ENCODE results near the gene UQCRC1.

Gene UQCRC1

DNA sequence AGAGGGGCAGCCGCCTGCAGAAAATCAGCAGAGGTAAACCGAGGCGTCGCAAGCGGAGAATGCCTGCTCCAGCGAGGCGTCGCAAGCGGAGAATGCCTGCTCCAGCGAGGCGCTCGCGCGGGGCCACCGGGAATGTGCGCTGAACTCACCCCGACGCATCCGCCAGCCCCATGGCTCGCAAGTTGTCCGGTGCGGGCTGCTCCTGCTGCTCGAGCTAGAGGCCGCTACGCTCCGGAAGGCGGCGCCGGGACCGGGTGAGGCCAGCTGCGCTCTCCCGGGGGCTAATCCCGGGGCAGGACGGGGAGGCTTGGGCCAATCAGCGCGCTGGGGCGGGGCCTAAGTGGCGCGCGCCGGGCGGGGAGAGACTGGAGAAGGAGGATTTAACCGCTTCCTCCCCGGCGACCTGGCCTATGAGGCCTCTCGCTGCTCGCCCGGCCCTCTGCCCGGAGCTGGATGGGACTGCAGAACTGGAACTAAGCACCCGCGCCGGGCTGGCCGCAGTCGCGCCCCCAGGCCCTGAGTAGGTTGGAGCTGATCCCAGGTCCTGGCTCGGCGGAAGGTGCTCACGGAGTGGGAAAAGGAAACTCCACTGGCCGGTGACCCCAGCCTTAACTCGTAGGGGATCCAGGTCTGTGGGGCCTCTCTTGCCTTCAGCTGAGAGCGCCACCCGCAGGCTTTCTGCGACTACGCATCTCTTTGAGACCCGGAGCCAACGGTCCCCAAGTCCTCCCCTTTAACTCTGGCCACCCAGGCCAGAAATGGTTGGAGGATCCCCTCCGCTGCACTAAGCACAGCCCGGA lies 26.0 kb upstream of the UQCRC1 start, which contains the start of gene SLC26A6 (continued):
- TF ChIP-seq, protein P1, sequence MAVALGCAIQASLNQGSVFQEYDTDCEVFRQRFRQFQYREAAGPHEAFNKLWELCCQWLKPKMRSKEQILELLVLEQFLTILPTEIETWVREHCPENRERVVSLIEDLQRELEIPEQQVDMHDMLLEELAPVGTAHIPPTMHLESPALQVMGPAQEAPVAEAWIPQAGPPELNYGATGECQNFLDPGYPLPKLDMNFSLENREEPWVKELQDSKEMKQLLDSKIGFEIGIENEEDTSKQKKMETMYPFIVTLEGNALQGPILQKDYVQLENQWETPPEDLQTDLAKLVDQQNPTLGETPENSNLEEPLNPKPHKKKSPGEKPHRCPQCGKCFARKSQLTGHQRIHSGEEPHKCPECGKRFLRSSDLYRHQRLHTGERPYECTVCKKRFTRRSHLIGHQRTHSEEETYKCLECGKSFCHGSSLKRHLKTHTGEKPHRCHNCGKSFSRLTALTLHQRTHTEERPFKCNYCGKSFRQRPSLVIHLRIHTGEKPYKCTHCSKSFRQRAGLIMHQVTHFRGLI (tag by site-specific recombination; IDR thresholded peaks at IDR 0.05) = peak; percentile 56; the same call in 1 of the 2 replicates
- TF ChIP-seq ZBTB17 (tag by site-specific recombination; IDR thresholded peaks at IDR 0.05) (peak; percentile 69), KLF10 (tag by site-specific recombination; IDR thresholded peaks at IDR 0.05) (peak; percentile 61), ZNF626 (tag by site-specific recombination; IDR thresholded peaks at IDR 0.05) (no peak), ZNF391 (tag by site-specific recombination; IDR thresholded peaks at IDR 0.05; ENCODE audit: borderline replicate concordance, low read depth) (0 out of 2 replicates have a peak, but pooled peaks have one; percentile 12), ZNF423 (tag by site-specific recombination; IDR thresholded peaks at IDR 0.05) (no peak), ZNF747 (tag by site-specific recombination; IDR thresholded peaks at IDR 0.05) (no peak), ZNF335 (tag by site-specific recombination; conservative IDR thresholded peaks at IDR 0.05) (peak; percentile 86), ZNF596 (tag by site-specific recombination; IDR thresholded peaks at IDR 0.05) (no peak), SALL2 (tag by site-specific recombination; IDR thresholded peaks at IDR 0.05; ENCODE audit: borderline replicate concordance) (no peak), ZNF830 (tag by site-specific recombination; IDR thresholded peaks at IDR 0.05; ENCODE audit: low read depth) (no peak), BCL11B (tag by site-specific recombination; IDR thresholded peaks at IDR 0.05; ENCODE audit: low read depth) (peak; percentile 90), HOXA7 (CRISPR knock-in tag; IDR thresholded peaks at IDR 0.05; ENCODE audit: borderline replicate concordance) (no peak), KLF8 (tag by site-specific recombination; IDR thresholded peaks at IDR 0.05) (0 out of 2 replicates have a peak, but pooled peaks have one; percentile 43), ZNF677 (tag by site-specific recombination; IDR thresholded peaks at IDR 0.05) (no peak)
- TF ChIP-seq, protein P2, sequence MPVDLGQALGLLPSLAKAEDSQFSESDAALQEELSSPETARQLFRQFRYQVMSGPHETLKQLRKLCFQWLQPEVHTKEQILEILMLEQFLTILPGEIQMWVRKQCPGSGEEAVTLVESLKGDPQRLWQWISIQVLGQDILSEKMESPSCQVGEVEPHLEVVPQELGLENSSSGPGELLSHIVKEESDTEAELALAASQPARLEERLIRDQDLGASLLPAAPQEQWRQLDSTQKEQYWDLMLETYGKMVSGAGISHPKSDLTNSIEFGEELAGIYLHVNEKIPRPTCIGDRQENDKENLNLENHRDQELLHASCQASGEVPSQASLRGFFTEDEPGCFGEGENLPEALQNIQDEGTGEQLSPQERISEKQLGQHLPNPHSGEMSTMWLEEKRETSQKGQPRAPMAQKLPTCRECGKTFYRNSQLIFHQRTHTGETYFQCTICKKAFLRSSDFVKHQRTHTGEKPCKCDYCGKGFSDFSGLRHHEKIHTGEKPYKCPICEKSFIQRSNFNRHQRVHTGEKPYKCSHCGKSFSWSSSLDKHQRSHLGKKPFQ (tag by site-specific recombination; IDR thresholded peaks at IDR 0.05) = no peak
- TF ChIP-seq, protein P3, sequence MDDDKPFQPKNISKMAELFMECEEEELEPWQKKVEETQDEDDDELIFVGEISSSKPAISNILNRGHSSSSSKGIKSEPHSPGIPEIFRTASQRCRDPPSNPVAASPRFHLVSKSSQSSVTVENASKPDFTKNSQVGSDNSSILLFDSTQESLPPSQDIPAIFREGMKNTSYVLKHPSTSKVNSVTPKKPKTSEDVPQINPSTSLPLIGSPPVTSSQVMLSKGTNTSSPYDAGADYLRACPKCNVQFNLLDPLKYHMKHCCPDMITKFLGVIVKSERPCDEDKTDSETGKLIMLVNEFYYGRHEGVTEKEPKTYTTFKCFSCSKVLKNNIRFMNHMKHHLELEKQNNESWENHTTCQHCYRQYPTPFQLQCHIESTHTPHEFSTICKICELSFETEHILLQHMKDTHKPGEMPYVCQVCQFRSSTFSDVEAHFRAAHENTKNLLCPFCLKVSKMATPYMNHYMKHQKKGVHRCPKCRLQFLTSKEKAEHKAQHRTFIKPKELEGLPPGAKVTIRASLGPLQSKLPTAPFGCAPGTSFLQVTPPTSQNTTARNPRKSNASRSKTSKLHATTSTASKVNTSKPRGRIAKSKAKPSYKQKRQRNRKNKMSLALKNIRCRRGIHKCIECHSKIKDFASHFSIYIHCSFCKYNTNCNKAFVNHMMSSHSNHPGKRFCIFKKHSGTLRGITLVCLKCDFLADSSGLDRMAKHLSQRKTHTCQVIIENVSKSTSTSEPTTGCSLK (tag by site-specific recombination; IDR thresholded peaks at IDR 0.05) = no peak
- TF ChIP-seq, protein P4, sequence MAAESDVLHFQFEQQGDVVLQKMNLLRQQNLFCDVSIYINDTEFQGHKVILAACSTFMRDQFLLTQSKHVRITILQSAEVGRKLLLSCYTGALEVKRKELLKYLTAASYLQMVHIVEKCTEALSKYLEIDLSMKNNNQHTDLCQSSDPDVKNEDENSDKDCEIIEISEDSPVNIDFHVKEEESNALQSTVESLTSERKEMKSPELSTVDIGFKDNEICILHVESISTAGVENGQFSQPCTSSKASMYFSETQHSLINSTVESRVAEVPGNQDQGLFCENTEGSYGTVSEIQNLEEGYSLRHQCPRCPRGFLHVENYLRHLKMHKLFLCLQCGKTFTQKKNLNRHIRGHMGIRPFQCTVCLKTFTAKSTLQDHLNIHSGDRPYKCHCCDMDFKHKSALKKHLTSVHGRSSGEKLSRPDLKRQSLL (tag by site-specific recombination; IDR thresholded peaks at IDR 0.05) = 0 out of 2 replicates have a peak, but pooled peaks have one; percentile 30
- TF ChIP-seq, protein P5, sequence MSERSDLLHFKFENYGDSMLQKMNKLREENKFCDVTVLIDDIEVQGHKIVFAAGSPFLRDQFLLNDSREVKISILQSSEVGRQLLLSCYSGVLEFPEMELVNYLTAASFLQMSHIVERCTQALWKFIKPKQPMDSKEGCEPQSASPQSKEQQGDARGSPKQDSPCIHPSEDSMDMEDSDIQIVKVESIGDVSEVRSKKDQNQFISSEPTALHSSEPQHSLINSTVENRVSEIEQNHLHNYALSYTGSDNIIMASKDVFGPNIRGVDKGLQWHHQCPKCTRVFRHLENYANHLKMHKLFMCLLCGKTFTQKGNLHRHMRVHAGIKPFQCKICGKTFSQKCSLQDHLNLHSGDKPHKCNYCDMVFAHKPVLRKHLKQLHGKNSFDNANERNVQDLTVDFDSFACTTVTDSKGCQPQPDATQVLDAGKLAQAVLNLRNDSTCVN (tag by site-specific recombination; optimal IDR thresholded peaks at IDR 0.05) = peak; percentile 79
- TF ChIP-seq, protein P6, sequence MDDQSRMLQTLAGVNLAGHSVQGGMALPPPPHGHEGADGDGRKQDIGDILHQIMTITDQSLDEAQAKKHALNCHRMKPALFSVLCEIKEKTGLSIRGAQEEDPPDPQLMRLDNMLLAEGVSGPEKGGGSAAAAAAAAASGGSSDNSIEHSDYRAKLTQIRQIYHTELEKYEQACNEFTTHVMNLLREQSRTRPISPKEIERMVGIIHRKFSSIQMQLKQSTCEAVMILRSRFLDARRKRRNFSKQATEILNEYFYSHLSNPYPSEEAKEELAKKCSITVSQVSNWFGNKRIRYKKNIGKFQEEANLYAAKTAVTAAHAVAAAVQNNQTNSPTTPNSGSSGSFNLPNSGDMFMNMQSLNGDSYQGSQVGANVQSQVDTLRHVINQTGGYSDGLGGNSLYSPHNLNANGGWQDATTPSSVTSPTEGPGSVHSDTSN (CRISPR knock-in tag; IDR thresholded peaks at IDR 0.05) = no peak; the same call in 1 of the 2 replicates
- TF ChIP-seq, protein P7, sequence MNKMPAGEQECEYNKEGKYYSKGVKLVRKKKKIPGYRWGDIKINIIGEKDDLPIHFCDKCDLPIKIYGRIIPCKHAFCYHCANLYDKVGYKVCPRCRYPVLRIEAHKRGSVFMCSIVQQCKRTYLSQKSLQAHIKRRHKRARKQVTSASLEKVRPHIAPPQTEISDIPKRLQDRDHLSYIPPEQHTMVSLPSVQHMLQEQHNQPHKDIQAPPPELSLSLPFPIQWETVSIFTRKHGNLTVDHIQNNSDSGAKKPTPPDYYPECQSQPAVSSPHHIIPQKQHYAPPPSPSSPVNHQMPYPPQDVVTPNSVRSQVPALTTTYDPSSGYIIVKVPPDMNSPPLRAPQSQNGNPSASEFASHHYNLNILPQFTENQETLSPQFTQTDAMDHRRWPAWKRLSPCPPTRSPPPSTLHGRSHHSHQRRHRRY (tag by site-specific recombination; IDR thresholded peaks at IDR 0.05) = no peak
- TF ChIP-seq, protein P8, sequence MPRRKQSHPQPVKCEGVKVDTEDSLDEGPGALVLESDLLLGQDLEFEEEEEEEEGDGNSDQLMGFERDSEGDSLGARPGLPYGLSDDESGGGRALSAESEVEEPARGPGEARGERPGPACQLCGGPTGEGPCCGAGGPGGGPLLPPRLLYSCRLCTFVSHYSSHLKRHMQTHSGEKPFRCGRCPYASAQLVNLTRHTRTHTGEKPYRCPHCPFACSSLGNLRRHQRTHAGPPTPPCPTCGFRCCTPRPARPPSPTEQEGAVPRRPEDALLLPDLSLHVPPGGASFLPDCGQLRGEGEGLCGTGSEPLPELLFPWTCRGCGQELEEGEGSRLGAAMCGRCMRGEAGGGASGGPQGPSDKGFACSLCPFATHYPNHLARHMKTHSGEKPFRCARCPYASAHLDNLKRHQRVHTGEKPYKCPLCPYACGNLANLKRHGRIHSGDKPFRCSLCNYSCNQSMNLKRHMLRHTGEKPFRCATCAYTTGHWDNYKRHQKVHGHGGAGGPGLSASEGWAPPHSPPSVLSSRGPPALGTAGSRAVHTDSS (tag by site-specific recombination; IDR thresholded peaks at IDR 0.05) = no peak
- TF ChIP-seq, protein P9, sequence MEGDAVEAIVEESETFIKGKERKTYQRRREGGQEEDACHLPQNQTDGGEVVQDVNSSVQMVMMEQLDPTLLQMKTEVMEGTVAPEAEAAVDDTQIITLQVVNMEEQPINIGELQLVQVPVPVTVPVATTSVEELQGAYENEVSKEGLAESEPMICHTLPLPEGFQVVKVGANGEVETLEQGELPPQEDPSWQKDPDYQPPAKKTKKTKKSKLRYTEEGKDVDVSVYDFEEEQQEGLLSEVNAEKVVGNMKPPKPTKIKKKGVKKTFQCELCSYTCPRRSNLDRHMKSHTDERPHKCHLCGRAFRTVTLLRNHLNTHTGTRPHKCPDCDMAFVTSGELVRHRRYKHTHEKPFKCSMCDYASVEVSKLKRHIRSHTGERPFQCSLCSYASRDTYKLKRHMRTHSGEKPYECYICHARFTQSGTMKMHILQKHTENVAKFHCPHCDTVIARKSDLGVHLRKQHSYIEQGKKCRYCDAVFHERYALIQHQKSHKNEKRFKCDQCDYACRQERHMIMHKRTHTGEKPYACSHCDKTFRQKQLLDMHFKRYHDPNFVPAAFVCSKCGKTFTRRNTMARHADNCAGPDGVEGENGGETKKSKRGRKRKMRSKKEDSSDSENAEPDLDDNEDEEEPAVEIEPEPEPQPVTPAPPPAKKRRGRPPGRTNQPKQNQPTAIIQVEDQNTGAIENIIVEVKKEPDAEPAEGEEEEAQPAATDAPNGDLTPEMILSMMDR (tag by site-specific recombination; IDR thresholded peaks at IDR 0.05) = no peak; the same call in 1 of the 2 replicates
